ENCODE measurements around the gene TOMM20.

Gene TOMM20

DNA sequence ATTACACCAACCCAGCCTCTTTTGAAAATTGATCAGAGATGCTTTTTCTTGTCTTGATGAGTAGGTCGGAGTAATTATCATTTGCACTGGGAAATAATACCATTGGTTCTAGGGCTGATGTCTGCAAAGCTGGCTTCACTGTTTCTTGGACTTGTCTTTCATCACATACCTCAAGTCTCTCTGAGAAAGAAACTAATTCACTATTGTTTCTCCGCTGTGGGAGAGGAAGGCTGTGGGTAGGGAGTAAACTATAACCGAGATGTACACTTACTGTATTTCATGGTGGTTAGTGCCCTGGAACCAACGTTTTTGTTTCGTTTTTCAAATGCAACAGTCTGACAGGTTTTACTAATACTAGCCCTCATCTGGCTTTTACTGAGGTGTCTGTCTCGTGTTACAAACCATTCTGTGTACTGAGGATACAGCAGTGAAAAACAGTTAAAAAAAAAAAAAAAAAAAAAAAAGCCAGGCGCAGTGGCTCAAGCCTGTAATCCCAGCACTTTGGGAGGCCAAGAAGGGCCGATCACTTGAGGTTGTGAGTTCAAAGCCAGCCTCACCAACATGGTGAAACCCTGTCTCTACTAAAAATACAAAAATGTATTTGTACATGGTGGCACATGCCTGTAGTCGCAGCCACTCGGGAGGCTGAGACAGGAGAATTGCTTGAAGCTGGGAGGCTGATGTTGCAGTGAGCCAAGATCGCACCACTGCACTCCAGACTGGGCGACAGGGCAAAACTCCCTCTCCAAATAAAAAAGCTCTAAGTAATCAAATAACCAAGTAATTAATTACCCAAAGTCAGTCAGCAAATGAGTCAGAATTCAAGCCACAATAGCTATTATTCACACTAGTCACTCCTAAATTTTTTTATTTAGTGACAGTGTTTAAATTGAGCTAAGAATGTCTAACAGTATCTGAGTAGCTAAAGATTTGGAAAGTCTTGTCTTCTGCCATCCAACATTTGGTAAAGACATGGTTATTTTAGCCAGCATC is 23.3 kb downstream of the TOMM20 start:
- ChIA-PET POLR2A (interaction anchor here (0.6 to 1.8 kb wide), 10 partner anchors 9 to 732 kb away, joined by 3 to 10 read pairs (median 6); partner anchors contain the start of genes B3GALNT2, COA6, RBM34 and TOMM20), CTCF (interaction anchor here (0.6 to 4.0 kb wide), 32 partner anchors 8 to 1684 kb away, joined by 3 to 42 read pairs (median 4); partner anchors contain the start of gene B3GALNT2)
- no peak overlapping the region for H3K4me3 ChIP-seq (ENCODE audit: low read depth, low read length)
- peaks cover 17 to 33% of the 10 kb centered on the region in 2 experiments for H3K36me3 ChIP-seq (ENCODE audit: control insufficient read depth in 2 of 2, insufficient read depth in 1 of 2, low read length in 2 of 2)
- H3K27ac ChIP-seq (ENCODE audit: extremely low read depth, low read depth, low read length) = no peak overlapping the region
- H3K4me1 ChIP-seq (ENCODE audit: control insufficient read depth, insufficient read depth, low read length) = no peaks in the 10 kb centered on the region
- H3K9me3 ChIP-seq (ENCODE audit: control insufficient read depth, insufficient read depth, low read depth, low read length) = no peaks in the 10 kb centered on the region
- TF ChIP-seq HOXD13 (CRISPR knock-in tag; IDR thresholded peaks at IDR 0.05; ENCODE audit: borderline replicate concordance) (no peak), ZNF433 (tag by site-specific recombination; IDR thresholded peaks at IDR 0.05; ENCODE audit: low read depth) (no peak), ZSCAN23 (tag by site-specific recombination; IDR thresholded peaks at IDR 0.05) (peak; percentile 76; the same call in 1 of the 2 replicates), ZBTB6 (tag by site-specific recombination; IDR thresholded peaks at IDR 0.05) (no peak), ZBTB17 (tag by site-specific recombination; IDR thresholded peaks at IDR 0.05) (no peak), ZXDB (tag by site-specific recombination; IDR thresholded peaks at IDR 0.05) (no peak), ZNF23 (tag by site-specific recombination; IDR thresholded peaks at IDR 0.05; ENCODE audit: borderline replicate concordance) (no peak), ZNF473 (tag by site-specific recombination; IDR thresholded peaks at IDR 0.05) (no peak), KLF17 (tag by site-specific recombination; IDR thresholded peaks at IDR 0.05) (no peak), ZNF416 (tag by site-specific recombination; IDR thresholded peaks at IDR 0.05) (no peak), SP3 (tag by site-specific recombination; IDR thresholded peaks at IDR 0.05) (0 out of 2 replicates have a peak, but pooled peaks have one; percentile 6), ZFP37 (tag by site-specific recombination; IDR thresholded peaks at IDR 0.05) (no peak), ZSCAN5A (tag by site-specific recombination; IDR thresholded peaks at IDR 0.05) (no peak), ZBTB7A (tag by site-specific recombination; IDR thresholded peaks at IDR 0.05; ENCODE audit: low read depth) (no peak), ZNF248 (tag by site-specific recombination; IDR thresholded peaks at IDR 0.05) (no peak)
- TF ChIP-seq, protein P1, sequence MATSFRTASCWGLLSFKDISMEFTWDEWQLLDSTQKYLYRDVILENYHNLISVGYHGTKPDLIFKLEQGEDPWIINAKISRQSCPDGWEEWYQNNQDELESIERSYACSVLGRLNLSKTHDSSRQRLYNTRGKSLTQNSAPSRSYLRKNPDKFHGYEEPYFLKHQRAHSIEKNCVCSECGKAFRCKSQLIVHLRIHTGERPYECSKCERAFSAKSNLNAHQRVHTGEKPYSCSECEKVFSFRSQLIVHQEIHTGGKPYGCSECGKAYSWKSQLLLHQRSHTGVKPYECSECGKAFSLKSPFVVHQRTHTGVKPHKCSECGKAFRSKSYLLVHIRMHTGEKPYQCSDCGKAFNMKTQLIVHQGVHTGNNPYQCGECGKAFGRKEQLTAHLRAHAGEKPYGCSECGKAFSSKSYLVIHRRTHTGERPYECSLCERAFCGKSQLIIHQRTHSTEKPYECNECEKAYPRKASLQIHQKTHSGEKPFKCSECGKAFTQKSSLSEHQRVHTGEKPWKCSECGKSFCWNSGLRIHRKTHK (tag by site-specific recombination; IDR thresholded peaks at IDR 0.05) = no peak
- TF ChIP-seq, protein P2, sequence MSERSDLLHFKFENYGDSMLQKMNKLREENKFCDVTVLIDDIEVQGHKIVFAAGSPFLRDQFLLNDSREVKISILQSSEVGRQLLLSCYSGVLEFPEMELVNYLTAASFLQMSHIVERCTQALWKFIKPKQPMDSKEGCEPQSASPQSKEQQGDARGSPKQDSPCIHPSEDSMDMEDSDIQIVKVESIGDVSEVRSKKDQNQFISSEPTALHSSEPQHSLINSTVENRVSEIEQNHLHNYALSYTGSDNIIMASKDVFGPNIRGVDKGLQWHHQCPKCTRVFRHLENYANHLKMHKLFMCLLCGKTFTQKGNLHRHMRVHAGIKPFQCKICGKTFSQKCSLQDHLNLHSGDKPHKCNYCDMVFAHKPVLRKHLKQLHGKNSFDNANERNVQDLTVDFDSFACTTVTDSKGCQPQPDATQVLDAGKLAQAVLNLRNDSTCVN (tag by site-specific recombination; optimal IDR thresholded peaks at IDR 0.05) = no peak
- TF ChIP-seq, protein P3, sequence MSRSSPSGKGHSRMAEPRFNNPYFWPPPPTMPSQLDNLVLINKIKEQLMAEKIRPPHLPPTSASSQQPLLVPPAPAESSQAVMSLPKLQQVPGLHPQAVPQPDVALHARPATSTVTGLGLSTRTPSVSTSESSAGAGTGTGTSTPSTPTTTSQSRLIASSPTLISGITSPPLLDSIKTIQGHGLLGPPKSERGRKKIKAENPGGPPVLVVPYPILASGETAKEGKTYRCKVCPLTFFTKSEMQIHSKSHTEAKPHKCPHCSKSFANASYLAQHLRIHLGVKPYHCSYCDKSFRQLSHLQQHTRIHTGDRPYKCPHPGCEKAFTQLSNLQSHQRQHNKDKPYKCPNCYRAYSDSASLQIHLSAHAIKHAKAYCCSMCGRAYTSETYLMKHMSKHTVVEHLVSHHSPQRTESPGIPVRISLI (tag by site-specific recombination; IDR thresholded peaks at IDR 0.05) = peak; percentile 95
- TF ChIP-seq, protein P4, sequence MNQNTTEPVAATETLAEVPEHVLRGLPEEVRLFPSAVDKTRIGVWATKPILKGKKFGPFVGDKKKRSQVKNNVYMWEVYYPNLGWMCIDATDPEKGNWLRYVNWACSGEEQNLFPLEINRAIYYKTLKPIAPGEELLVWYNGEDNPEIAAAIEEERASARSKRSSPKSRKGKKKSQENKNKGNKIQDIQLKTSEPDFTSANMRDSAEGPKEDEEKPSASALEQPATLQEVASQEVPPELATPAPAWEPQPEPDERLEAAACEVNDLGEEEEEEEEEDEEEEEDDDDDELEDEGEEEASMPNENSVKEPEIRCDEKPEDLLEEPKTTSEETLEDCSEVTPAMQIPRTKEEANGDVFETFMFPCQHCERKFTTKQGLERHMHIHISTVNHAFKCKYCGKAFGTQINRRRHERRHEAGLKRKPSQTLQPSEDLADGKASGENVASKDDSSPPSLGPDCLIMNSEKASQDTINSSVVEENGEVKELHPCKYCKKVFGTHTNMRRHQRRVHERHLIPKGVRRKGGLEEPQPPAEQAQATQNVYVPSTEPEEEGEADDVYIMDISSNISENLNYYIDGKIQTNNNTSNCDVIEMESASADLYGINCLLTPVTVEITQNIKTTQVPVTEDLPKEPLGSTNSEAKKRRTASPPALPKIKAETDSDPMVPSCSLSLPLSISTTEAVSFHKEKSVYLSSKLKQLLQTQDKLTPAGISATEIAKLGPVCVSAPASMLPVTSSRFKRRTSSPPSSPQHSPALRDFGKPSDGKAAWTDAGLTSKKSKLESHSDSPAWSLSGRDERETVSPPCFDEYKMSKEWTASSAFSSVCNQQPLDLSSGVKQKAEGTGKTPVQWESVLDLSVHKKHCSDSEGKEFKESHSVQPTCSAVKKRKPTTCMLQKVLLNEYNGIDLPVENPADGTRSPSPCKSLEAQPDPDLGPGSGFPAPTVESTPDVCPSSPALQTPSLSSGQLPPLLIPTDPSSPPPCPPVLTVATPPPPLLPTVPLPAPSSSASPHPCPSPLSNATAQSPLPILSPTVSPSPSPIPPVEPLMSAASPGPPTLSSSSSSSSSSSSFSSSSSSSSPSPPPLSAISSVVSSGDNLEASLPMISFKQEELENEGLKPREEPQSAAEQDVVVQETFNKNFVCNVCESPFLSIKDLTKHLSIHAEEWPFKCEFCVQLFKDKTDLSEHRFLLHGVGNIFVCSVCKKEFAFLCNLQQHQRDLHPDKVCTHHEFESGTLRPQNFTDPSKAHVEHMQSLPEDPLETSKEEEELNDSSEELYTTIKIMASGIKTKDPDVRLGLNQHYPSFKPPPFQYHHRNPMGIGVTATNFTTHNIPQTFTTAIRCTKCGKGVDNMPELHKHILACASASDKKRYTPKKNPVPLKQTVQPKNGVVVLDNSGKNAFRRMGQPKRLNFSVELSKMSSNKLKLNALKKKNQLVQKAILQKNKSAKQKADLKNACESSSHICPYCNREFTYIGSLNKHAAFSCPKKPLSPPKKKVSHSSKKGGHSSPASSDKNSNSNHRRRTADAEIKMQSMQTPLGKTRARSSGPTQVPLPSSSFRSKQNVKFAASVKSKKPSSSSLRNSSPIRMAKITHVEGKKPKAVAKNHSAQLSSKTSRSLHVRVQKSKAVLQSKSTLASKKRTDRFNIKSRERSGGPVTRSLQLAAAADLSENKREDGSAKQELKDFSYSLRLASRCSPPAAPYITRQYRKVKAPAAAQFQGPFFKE (tag by site-specific recombination; IDR thresholded peaks at IDR 0.05; ENCODE audit: borderline replicate concordance) = no peak
- TF ChIP-seq, protein P5, sequence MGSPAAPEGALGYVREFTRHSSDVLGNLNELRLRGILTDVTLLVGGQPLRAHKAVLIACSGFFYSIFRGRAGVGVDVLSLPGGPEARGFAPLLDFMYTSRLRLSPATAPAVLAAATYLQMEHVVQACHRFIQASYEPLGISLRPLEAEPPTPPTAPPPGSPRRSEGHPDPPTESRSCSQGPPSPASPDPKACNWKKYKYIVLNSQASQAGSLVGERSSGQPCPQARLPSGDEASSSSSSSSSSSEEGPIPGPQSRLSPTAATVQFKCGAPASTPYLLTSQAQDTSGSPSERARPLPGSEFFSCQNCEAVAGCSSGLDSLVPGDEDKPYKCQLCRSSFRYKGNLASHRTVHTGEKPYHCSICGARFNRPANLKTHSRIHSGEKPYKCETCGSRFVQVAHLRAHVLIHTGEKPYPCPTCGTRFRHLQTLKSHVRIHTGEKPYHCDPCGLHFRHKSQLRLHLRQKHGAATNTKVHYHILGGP (tag by site-specific recombination; IDR thresholded peaks at IDR 0.05) = no peak
